NCI-H1092 (cell line): ENCODE measurements around the gene KLRC1.
"Not testable (repeated sequence)": the region's sequence is repeated elsewhere in the genome, so short reads cannot be mapped to it uniquely, and the experiment has no call there.

ENCODE experiments used
- DNase-seq: peaks from one replicate; lab custom pipeline; 2025; lab: John Stamatoyannopoulos, UW

KLRC1 gene

DNA sequence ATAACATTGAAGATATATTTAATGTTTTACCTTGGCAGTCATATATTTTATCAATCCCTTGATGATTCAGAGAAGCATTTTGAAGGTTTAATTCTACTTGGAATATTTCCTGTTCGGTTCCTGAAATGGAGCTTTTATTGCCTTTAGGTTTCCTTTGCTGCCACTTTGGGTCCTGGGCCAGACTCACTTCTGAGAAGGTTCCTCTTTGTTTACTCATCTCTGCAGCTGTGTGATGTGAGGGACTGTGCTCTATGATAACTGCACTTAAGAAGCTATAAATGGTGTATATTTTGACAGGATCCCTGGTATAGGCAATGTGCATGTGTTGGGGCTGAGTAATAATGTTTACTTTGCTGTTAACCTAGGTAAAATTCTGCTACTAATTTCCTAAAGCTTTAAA lies 32.8 kb downstream of the KLRC1 start, which contains the start of gene KLRC3:
TSS of gene KLRC3 (minus strand) at position 262 of the 400 bp plus-strand sequence. CDS start at position 217, 45 bp downstream.
- not testable (repeated sequence) for DNase-seq

- DNase-seq, result no peak
Measured at GRCh38 chr12:10409392-10409791, 43.8 kb downstream of the KLRC1 start, which contains the start of gene KLRC4. TSS of gene KLRC4 (minus strand) at chr12:10409757. CDS start at chr12:10409575, 182 bp downstream.

- no peak for DNase-seq
Measured at GRCh38 chr12:10408842-10409241, 44.3 kb downstream of the KLRC1 start.

DNA sequence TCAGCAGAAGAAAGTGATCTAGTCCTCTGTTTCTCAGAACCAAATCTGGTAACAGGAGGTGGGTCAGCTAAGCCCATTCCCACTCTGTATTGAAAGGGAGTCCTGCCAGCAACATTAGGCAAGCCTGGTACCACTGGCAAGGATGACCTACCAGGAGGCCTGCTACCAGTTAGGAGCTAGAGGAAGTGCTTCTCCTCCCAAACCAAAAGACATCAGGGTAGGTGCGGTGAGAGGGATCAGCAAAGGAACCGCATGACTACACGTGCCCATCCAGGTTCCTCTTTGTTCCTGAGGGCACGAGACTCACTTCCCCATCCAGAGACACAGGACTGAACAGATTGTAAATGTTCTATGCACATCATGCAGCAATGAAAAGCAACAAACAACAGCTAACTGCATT lies 46.5 kb downstream of the KLRC1 start:
- DNase-seq, result no peak

- DNase-seq, result no peak
Measured at GRCh38 chr12:10405294-10405693, 47.9 kb downstream of the KLRC1 start.

GRCh38 chr12:10404798-10405197 lies 48.4 kb downstream of the KLRC1 start:
- no peak for DNase-seq

DNA sequence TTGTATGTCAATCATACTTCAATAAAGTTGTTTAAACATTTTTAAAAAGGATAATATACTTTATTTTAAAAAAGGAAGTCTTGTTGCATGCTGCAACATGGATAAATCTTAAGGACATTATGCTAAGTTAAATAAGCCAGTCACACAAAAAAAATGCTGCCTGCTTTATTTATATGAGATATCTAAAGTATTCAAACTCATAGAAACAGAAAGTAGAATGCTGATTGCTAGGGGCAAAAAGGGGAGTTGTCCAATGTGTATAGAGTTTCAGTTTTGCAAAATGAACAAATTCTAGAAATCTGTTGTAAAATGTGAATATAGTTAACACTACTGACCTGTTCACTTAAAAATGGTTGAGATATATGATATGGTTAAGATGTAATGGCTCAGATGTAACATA lies 52.3 kb downstream of the KLRC1 start:
- DNase-seq, result no peak

- DNase-seq, result no peak
Measured at GRCh38 chr12:10398168-10398567, 55.0 kb downstream of the KLRC1 start.

- no peak for DNase-seq
Measured at GRCh38 chr12:10397296-10397695, 55.9 kb downstream of the KLRC1 start.

- not testable (repeated sequence) for DNase-seq
Measured at GRCh38 chr12:10396176-10396575, 57.0 kb downstream of the KLRC1 start.
